Panc1 (cell line): Measurements from ENCODE around the gene S100A6. TPM values are rescaled to one million over a fixed set of nuclear protein-coding genes. Genes with fewer than 3 reads are reported as not detected.

Source experiments
- ATAC-seq: fragments of 200-7000 bp; cut with Tn5 transposase; 2 replicates; pipeline ENCODE4 v1.9.1; 2020; ENCODE audit warnings: mild to moderate bottlenecking, moderate library complexity
- BruUV-seq: library from RNA; stranded (reverse); fragments of 400-500 nt; replicated peaks from 2 replicates; lab custom pipeline; 2021; lab: Mats Ljungman, UMichigan
- CTCF ChIA-PET: fragments of 300-600 bp; sonication (Branson Sonifier 250); formaldehyde crosslinking; loops from one replicate; lab custom pipeline; 2022; ENCODE audit warnings: antibody characterized with exemption; lab: Charles Lee
- POLR2A ChIA-PET: fragments of 300-600 bp; sonication (Branson Sonifier 250); formaldehyde crosslinking; loops from one replicate; lab custom pipeline; 2022; ENCODE audit warnings: antibody characterized with exemption; lab: Charles Lee
- DNase-seq: peaks from one replicate; pipeline ENCODE4 v3.0.0-alpha.2; 2010; ENCODE audit warnings: low read depth, low spot score
- H3K27ac ChIP-seq: 2 replicates; pipeline ENCODE4 v1.5.1; 2011; ENCODE audit warnings: mild to moderate bottlenecking, low read length, inconsistent platforms
- H3K27me3 ChIP-seq: fragments of 200-500 bp; sonication (Bioruptor generic); 2 replicates; pipeline ENCODE4 v1.6.0; 2014; ENCODE audit warnings: low read length, inconsistent platforms; ENCODE audit not compliant: control insufficient read depth, insufficient read depth
- H3K36me3 ChIP-seq: fragments of 200-500 bp; sonication (Bioruptor generic); 2 replicates; pipeline ENCODE4 v1.5.1; 2014; ENCODE audit warnings: inconsistent platforms, mild to moderate bottlenecking, low read length, moderate library complexity; ENCODE audit not compliant: control insufficient read depth, insufficient read depth
- H3K4me1 ChIP-seq: 2 replicates; pipeline ENCODE4 v1.5.1; 2011; ENCODE audit warnings: inconsistent platforms, mild to moderate bottlenecking, low read length, moderate library complexity; ENCODE audit not compliant: control insufficient read depth, insufficient read depth
- H3K4me3 ChIP-seq, 2 experiments: 2 replicates each; pipeline ENCODE4 v1.5.1; 2011 to 2012; ENCODE audit warnings: low read depth in 2 of 2, low read length in 2 of 2, mild to moderate bottlenecking in 2 of 2, inconsistent platforms in 1 of 2, moderate library complexity in 1 of 2
- H3K9me3 ChIP-seq: fragments of 200-500 bp; sonication (Bioruptor generic); 2 replicates; pipeline ENCODE4 v1.5.1; 2014; ENCODE audit warnings: low read depth, mild to moderate bottlenecking, inconsistent platforms, low read length, moderate library complexity; ENCODE audit not compliant: control insufficient read depth, insufficient read depth
- CTCF ChIP-seq: fragments of 450-650 bp; IDR thresholded peaks from 2 replicates; pipeline ENCODE4 v1.5.1; 2017; ENCODE audit warnings: mild to moderate bottlenecking
- POLR2AphosphoS5 ChIP-seq: IDR thresholded peaks from 2 replicates; pipeline ENCODE4 v1.6.1; 2012; ENCODE audit warnings: mild to moderate bottlenecking, low read depth, low read length, moderate library complexity
- REST ChIP-seq, 2 experiments: IDR thresholded peaks; 2 replicates each; pipeline ENCODE4 v1.6.1; 2011 to 2012; ENCODE audit warnings: low read depth in 2 of 2, control low read depth in 1 of 2, low read length in 1 of 2, mild to moderate bottlenecking in 1 of 2, moderate library complexity in 1 of 2; ENCODE audit not compliant: insufficient read depth in 1 of 2
- SIN3A ChIP-seq: IDR thresholded peaks from 2 replicates; pipeline ENCODE4 v1.6.1; 2012; ENCODE audit warnings: low read depth, mild to moderate bottlenecking, low read length, moderate library complexity, borderline replicate concordance; ENCODE audit not compliant: insufficient read depth
- TCF7L2 ChIP-seq: IDR thresholded peaks from 2 replicates; pipeline ENCODE4 v1.6.1; 2011; ENCODE audit warnings: mild to moderate bottlenecking, low read depth, low read length, inconsistent platforms
- in situ Hi-C: cut with HindIII; loops from 2 replicates; pipeline ENCODE4 v1.10.0; 2016; ENCODE audit warnings: low sequenced_read_pairs, low pct_unique_long_range_greater_than_20kb
- intact Hi-C: fragments of 100-400 bp; cut with micrococcal nuclease; formaldehyde crosslinking; loops from one replicate; pipeline ENCODE4 v1.10.0; 2022; ENCODE audit not compliant: unreplicated experiment
- total RNA-seq: library from RNA; stranded (reverse); gene quantifications from one replicate; pipeline ENCODE4 v1.2.1, GENCODE V29; 2021; ENCODE audit not compliant: unreplicated experiment

Gene S100A6
- total RNA-seq, 1 experiment from 2014 or later = 1,986 TPM

- BruUV-seq = no TSS peak
- H3K27ac ChIP-seq = peak overlapping the region; percentile 96
- H3K9me3 ChIP-seq = no peaks in the 10 kb centered on the region
- no peak overlapping the region for H3K4me3 ChIP-seq
- no peak for DNase-seq
- ATAC-seq = no peak
- in situ Hi-C loops (no loop called here), intact Hi-C loops (no loop called here)
- ChIA-PET POLR2A (interaction anchor here (0.6 kb wide), 1 partner anchor 24 kb away, joined by 16 read pairs; no protein-coding TSS in a partner anchor), CTCF (interaction anchor here (0.9 kb wide), 1 partner anchor 28 kb away, joined by 5 read pairs; no protein-coding TSS in a partner anchor)
- no peak for TF ChIP-seq TCF7L2
- TF ChIP-seq REST (IDR thresholded peaks at IDR 0.05; ENCODE audit: insufficient read depth in 1 of 2, low read depth in 2 of 2, low read length in 1 of 2) = no peak
- TF ChIP-seq CTCF = no peak
- no peak for TF ChIP-seq SIN3A
- no peak for TF ChIP-seq POLR2AphosphoS5
- no peaks in the 10 kb centered on the region; the same call in 1 of the 2 replicates for H3K36me3 ChIP-seq
- peaks cover 71% of the 10 kb centered on the region for H3K4me1 ChIP-seq
- no peaks in the 10 kb centered on the region for H3K27me3 ChIP-seq
Observed at GRCh38 chr1:153538315-153538821, 2.6 kb upstream of the S100A6 start.

GRCh38 chr1:153537376-153537730, 1.6 kb upstream of the S100A6 start:
- BruUV-seq = no TSS peak
- Histone ChIP-seq H3K4me1 (peaks cover 70% of the 10 kb centered on the region), H3K27me3 (no peaks in the 10 kb centered on the region), H3K9me3 (no peaks in the 10 kb centered on the region), H3K36me3 (no peaks in the 10 kb centered on the region; the same call in 1 of the 2 replicates), H3K4me3 (no peak overlapping the region), H3K27ac (peak overlapping the region; percentile 96)
- no peak for ATAC-seq
- CTCF ChIA-PET = interaction anchor here (0.6 to 0.9 kb wide), 2 partner anchors 29 to 138 kb away, joined by 5 to 6 read pairs; no protein-coding TSS in a partner anchor
- POLR2A ChIA-PET = interaction anchor here (0.6 kb wide), 1 partner anchor 25 kb away, joined by 16 read pairs; no protein-coding TSS in a partner anchor
- no peak for DNase-seq
- intact Hi-C loops = no loop called here
- TF ChIP-seq POLR2AphosphoS5 = no peak
- TF ChIP-seq CTCF = no peak
- no peak for TF ChIP-seq SIN3A
- no peak for TF ChIP-seq TCF7L2
- no peak for TF ChIP-seq REST (IDR thresholded peaks at IDR 0.05; ENCODE audit: insufficient read depth in 1 of 2, low read depth in 2 of 2, low read length in 1 of 2)
- in situ Hi-C loops = no loop called here
